Suprapubic skin (tissue), 4 donors: Measurements from ENCODE around the gene CAPN8.

Experiments
- POLR2A ChIP-seq, 2 donors: fragments of 450-650 bp; IDR thresholded peaks; one replicate each; pipeline ENCODE4 v1.6.1; 2017; ENCODE audit warnings: antibody characterized with exemption in 2 of 2, mild to moderate bottlenecking in 2 of 2, moderate library complexity in 2 of 2
- POLR2AphosphoS5 ChIP-seq, 3 donors: sonication (generic); formaldehyde crosslinking; IDR thresholded peaks; one replicate each; pipeline ENCODE4 v1.6.1; 2017; ENCODE audit warnings: antibody characterized with exemption in 3 of 3
- TF ChIP-seq, protein P1 (sequence below), 2 donors: fragments of 200-600 bp in 1 of 2; fragments of 450-650 bp in 1 of 2; sonication (generic) in 1 of 2; IDR thresholded peaks; one replicate each; pipeline ENCODE4 v1.5.1; 2016 to 2019; ENCODE audit warnings: antibody characterized with exemption in 2 of 2, mild to moderate bottlenecking in 1 of 2, moderate library complexity in 1 of 2

DNA sequence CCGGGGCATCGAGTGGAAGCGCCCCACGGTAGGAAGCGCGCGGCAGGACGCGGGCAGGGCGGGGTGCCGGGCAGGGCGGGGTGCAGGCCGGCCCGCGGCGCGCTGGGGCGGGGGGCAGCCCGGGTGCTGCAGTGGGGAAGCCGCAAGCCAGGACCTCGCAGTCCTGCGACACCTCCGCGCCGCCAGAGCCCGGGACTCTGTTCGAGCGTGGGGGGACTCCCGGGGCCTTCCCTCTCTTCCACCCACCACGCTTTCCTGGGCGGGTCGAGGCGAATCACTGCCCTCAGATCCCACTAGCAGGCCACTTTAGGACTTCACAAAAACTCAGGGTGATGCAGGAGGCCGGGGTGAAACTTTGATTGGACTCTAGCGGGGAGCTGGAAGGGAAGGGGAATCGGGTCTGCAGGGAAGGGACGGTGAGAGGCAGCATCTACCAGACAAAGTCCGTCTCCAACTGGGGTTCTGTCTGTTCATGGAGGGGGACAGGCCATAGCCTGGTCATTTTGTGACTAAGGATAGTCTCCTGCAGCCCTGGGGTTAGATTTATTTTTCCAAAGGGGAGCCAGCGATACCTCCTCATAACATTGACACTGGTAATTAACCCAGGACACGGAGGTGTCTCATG is 47.5 kb upstream of the CAPN8 start:
- TF ChIP-seq, protein P1, sequence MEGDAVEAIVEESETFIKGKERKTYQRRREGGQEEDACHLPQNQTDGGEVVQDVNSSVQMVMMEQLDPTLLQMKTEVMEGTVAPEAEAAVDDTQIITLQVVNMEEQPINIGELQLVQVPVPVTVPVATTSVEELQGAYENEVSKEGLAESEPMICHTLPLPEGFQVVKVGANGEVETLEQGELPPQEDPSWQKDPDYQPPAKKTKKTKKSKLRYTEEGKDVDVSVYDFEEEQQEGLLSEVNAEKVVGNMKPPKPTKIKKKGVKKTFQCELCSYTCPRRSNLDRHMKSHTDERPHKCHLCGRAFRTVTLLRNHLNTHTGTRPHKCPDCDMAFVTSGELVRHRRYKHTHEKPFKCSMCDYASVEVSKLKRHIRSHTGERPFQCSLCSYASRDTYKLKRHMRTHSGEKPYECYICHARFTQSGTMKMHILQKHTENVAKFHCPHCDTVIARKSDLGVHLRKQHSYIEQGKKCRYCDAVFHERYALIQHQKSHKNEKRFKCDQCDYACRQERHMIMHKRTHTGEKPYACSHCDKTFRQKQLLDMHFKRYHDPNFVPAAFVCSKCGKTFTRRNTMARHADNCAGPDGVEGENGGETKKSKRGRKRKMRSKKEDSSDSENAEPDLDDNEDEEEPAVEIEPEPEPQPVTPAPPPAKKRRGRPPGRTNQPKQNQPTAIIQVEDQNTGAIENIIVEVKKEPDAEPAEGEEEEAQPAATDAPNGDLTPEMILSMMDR (IDR thresholded peaks at IDR 0.05) = no peak
- TF ChIP-seq POLR2AphosphoS5 (IDR thresholded peaks at IDR 0.05) (no peak), POLR2A (IDR thresholded peaks at IDR 0.05) (no peak)
